Peyer's patch (tissue), 4 donors: ENCODE results near the gene KLHL2. TPM values are rescaled to one million over a fixed set of nuclear protein-coding genes. Genes with fewer than 3 reads are reported as not detected.

Source experiments
- DNase-seq, 3 donors: peaks; one replicate each; pipeline ENCODE4 v3.0.0-alpha.2; 2017 to 2019
- H3K27ac ChIP-seq, 4 donors: fragments of 200-600 bp; sonication (generic); one replicate each; pipeline ENCODE4 v1.5.1; 2016 to 2019
- H3K27me3 ChIP-seq, 2 donors: fragments of 200-600 bp; sonication (generic); one replicate each; pipeline ENCODE4 v1.5.1; 2019
- H3K36me3 ChIP-seq, 3 donors: fragments of 200-600 bp; sonication (generic); one replicate each; pipeline ENCODE4 v1.5.1; 2016 to 2019
- H3K4me1 ChIP-seq, 4 donors: fragments of 200-600 bp; sonication (generic); one replicate each; pipeline ENCODE4 v1.5.1; 2016 to 2019
- H3K4me3 ChIP-seq, 4 donors: fragments of 200-600 bp; sonication (generic); 1 replicate in 3 of 4; 2 replicates in 1 of 4; pipeline ENCODE4 v1.5.1; 2016 to 2019; ENCODE audit warnings: mild to moderate bottlenecking in 1 of 4
- H3K9me3 ChIP-seq, 4 donors: fragments of 200-600 bp; sonication (generic); one replicate each; pipeline ENCODE4 v1.5.1; 2016 to 2019; ENCODE audit warnings: mild to moderate bottlenecking in 1 of 4
- POLR2A ChIP-seq, 2 donors: fragments of 450-650 bp; IDR thresholded peaks; one replicate each; pipeline ENCODE4 v1.5.1; 2017; ENCODE audit warnings: antibody characterized with exemption in 2 of 2, mild to moderate bottlenecking in 2 of 2, moderate library complexity in 2 of 2
- total RNA-seq, 4 donors: library from RNA; depleted of rRNA; stranded (reverse); fragments of >200 nt; gene quantifications; one replicate each; pipeline ENCODE4 v1.1.0, GENCODE V29; 2016
- TF ChIP-seq, protein P1 (sequence below), 6 experiments: fragments of 450-650 bp in 4 of 6; fragments of 200-600 bp in 2 of 6; sonication (generic) in 1 of 6; IDR thresholded peaks; one replicate each; pipeline ENCODE4 v1.5.1; 2017 to 2019; ENCODE audit warnings: antibody characterized with exemption in 6 of 6, mild to moderate bottlenecking in 3 of 6, moderate library complexity in 1 of 6

The KLHL2 gene
- total RNA-seq, 4 donors from 2014 or later, result 6.1 to 26.4 (median 10.6) TPM

DNA sequence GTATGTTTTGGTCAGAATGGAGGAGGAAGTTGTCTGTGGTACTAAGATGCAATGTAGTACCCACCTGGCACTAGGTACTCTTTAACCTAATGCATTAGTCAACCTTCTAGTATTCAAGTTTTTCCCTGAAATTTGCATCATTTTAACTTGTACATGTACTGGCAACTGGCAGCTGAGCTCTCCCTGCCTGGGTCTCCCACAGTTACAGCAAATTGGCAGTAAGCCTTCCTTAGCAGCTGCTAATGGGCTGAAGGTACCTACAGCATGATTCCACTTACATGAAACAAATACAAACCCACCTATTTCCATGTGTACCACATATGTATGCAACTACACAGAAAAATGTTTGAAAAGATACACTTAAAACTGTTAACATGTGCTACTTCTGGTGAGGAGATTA, 8.1 kb upstream of the KLHL2 start:
- Histone ChIP-seq H3K4me1 (no peaks in the 10 kb centered on the region), H3K9me3 (no peaks in the 10 kb centered on the region), H3K36me3 (no peaks in the 10 kb centered on the region), H3K4me3 (no peak overlapping the region), H3K27me3 (no peaks in the 10 kb centered on the region), H3K27ac (no peak overlapping the region)
- DNase-seq, result no peak
- TF ChIP-seq, protein P1, sequence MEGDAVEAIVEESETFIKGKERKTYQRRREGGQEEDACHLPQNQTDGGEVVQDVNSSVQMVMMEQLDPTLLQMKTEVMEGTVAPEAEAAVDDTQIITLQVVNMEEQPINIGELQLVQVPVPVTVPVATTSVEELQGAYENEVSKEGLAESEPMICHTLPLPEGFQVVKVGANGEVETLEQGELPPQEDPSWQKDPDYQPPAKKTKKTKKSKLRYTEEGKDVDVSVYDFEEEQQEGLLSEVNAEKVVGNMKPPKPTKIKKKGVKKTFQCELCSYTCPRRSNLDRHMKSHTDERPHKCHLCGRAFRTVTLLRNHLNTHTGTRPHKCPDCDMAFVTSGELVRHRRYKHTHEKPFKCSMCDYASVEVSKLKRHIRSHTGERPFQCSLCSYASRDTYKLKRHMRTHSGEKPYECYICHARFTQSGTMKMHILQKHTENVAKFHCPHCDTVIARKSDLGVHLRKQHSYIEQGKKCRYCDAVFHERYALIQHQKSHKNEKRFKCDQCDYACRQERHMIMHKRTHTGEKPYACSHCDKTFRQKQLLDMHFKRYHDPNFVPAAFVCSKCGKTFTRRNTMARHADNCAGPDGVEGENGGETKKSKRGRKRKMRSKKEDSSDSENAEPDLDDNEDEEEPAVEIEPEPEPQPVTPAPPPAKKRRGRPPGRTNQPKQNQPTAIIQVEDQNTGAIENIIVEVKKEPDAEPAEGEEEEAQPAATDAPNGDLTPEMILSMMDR (IDR thresholded peaks at IDR 0.05), result no peak
- TF ChIP-seq POLR2A (IDR thresholded peaks at IDR 0.05), result no peak

DNA sequence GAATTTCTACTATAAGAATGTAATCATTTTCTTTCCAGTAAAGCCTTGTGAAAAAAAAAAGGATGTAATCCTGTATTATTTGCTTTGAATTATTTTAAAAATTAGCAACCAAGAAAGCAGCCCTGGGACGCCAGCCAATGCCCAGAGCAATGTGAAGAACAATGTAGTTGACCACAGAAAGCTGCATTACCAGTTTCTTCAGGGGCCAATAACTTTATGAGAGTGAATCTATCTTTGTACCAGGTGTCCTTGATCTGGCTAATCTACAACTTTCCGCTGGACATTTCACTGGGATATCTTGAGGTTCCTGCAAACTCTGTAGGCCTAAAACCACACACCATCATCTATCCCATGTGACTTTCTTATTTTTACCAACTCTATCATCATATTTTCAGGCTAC, 7.6 kb upstream of the KLHL2 start:
- H3K4me1 ChIP-seq, result no peaks in the 10 kb centered on the region
- TF ChIP-seq, protein P1 (IDR thresholded peaks at IDR 0.05), result no peak
- no peak for TF ChIP-seq POLR2A (IDR thresholded peaks at IDR 0.05)
- no peaks in the 10 kb centered on the region for H3K9me3 ChIP-seq
- DNase-seq, result no peak
- H3K36me3 ChIP-seq, result no peaks in the 10 kb centered on the region
- no peak overlapping the region for H3K4me3 ChIP-seq
- no peak overlapping the region for H3K27ac ChIP-seq
- no peaks in the 10 kb centered on the region for H3K27me3 ChIP-seq

GRCh38 chr4:165201806-165202205, 5.6 kb upstream of the KLHL2 start:
- TF ChIP-seq POLR2A (IDR thresholded peaks at IDR 0.05), result no peak
- TF ChIP-seq, protein P1 (IDR thresholded peaks at IDR 0.05), result no peak
- Histone ChIP-seq H3K4me3 (no peak overlapping the region), H3K36me3 (no peaks in the 10 kb centered on the region), H3K27ac (no peak overlapping the region), H3K27me3 (no peaks in the 10 kb centered on the region), H3K9me3 (no peaks in the 10 kb centered on the region), H3K4me1 (peaks cover 0 to 8% (median 5%) of the 10 kb centered on the region in 4 donors)
- no peak for DNase-seq

GRCh38 chr4:165203541-165204461, 3.6 kb upstream of the KLHL2 start:
- TF ChIP-seq, protein P1 (IDR thresholded peaks at IDR 0.05), result no peak
- no peak for TF ChIP-seq POLR2A (IDR thresholded peaks at IDR 0.05)
- H3K4me1 ChIP-seq, result peaks cover 0 to 11% (median 6%) of the 10 kb centered on the region in 4 donors
- H3K27ac ChIP-seq, result no peak overlapping the region
- no peaks in the 10 kb centered on the region for H3K9me3 ChIP-seq
- DNase-seq, result no peak
- H3K36me3 ChIP-seq, result no peaks in the 10 kb centered on the region
- no peak overlapping the region for H3K4me3 ChIP-seq
- no peaks in the 10 kb centered on the region for H3K27me3 ChIP-seq

DNA sequence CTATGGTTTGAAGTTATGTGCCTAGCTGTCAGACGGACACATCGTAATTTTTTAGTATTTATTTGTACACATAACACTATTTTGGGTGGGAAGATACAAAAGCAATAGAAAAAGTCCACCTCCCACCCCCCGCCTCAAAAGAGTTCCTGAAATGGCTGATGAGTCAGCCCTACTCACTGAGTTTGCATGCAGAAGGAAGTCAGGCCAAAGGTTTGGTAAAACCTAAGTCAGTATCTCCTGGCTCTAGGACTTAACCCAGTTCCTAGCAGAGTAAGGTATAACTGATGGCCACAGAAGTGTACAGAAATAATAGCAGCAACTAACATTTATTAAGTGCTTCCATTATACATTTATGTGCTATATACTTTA, 2.9 kb upstream of the KLHL2 start:
- Histone ChIP-seq H3K27ac (no peak overlapping the region), H3K4me3 (no peak overlapping the region), H3K36me3 (no peaks in the 10 kb centered on the region), H3K4me1 (peaks cover 0 to 17% (median 6%) of the 10 kb centered on the region in 4 donors), H3K9me3 (no peaks in the 10 kb centered on the region), H3K27me3 (no peaks in the 10 kb centered on the region)
- DNase-seq, result no peak
- TF ChIP-seq, protein P1 (IDR thresholded peaks at IDR 0.05), result no peak
- TF ChIP-seq POLR2A (IDR thresholded peaks at IDR 0.05), result no peak
